Stimulated activated naive CD8-positive, alpha-beta T cell treated with anti-CD3 and anti-CD28 coated beads, Interleukin-15, Interleukin-2, amounts not matched to agents 100 U/mL and 50 U/mL, for 24 hours (primary cell): Measurements from ENCODE around the gene NDUFS8.

Experiments used
- ATAC-seq: fragments of 150-1000 bp; cut with Tn5 transposase; one replicate; pipeline ENCODE4 v1.10.0; 2021
- DNase-seq: peaks from one replicate; pipeline ENCODE4 v3.0.0; 2021

Gene NDUFS8

DNA sequence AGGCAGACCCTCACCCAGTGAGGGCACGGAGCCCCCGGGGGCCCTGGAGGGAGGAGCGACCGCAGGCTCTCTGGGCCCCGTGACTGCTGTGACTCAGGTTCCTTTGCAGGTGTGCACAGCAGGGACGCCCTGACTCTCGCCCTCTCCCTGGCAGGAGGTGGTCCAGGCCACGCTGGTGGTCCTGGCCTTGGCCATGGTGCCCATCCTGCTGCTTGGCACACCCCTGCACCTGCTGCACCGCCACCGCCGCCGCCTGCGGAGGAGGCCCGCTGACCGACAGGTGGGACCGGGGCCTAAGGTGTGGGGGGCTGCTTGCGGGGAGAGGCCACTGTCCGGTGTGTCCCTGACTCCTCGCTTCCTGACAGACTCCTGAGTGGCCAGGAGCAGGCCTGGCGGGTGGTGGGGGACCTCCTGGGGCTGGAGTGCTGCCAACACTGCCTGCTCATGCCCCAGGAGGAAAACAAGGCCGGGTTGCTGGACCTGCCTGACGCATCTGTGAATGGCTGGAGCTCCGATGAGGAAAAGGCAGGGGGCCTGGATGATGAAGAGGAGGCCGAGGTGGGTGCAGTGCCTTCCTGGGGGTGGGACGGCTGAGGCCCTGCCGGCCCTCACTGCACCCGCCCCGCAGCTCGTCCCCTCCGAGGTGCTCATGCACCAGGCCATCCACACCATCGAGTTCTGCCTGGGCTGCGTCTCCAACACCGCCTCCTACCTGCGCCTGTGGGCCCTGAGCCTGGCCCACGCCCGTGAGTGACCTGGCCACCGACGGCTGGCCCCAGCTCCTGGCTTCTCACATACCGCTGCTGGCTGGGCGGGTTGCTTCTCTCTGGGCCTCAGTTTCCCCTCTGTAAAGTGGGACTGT is 19.3 kb downstream of the NDUFS8 start:
- no peak for DNase-seq
- no peak for ATAC-seq

DNA sequence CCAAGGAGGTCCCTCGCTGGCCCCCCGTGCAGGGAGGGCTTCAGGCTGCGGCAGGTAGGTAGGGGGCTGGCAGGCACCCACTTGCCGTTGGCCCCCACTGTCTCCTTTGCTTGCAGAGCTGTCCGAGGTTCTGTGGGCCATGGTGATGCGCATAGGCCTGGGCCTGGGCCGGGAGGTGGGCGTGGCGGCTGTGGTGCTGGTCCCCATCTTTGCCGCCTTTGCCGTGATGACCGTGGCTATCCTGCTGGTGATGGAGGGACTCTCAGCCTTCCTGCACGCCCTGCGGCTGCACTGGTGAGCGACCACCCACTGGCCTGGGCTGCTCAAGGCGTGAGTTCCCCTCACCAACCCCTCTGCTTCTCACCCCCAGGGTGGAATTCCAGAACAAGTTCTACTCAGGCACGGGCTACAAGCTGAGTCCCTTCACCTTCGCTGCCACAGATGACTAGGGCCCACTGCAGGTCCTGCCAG is 19.9 kb downstream of the NDUFS8 start:
- DNase-seq (no peak), ATAC-seq (no peak)

DNA sequence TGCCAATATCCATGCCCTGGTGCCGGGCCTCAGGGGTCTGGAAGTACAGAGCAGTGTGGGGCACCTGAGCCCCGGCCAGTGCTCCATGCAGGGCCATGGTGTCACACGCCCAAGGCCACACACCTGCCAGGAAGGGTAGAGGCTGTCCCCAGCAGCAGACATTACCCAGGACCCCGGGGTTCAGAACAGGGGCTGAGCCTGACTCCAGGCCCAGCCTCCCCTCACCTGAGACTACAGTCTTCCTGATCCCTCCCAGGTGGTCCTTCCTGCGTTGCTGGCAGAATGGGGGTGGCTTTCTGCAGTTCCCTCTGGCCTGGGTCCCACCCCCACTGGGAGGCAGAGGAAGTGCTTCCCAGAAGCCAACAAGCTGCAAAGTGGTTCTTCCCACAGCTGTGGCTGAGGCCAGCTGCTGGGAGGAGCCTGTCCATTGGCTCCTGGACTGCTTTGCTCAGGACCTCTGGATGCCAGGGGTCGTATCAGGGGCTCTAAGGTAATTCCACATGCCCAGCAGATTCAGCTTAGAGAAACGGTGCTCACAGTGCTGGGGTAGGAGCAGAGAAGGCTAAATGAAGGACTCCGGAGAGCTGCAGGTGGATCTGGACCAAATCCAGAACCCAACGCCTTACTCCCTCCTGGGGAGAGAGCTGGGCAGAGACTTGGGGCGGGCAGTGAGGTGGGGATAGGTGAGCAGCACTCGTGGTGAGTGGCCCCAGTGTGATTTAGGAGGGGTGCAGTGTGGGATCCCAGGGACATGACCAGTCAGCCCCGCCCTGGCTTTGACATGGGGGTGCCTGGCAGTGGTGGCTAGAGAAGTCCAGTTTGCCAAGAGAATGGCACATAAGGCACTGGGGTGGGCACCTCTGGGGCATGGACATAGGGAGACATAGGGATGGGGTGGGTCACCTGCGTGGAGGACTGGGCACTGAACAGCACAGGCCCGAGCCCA is 21.0 kb downstream of the NDUFS8 start:
- no peak for ATAC-seq
- DNase-seq = no peak

DNA sequence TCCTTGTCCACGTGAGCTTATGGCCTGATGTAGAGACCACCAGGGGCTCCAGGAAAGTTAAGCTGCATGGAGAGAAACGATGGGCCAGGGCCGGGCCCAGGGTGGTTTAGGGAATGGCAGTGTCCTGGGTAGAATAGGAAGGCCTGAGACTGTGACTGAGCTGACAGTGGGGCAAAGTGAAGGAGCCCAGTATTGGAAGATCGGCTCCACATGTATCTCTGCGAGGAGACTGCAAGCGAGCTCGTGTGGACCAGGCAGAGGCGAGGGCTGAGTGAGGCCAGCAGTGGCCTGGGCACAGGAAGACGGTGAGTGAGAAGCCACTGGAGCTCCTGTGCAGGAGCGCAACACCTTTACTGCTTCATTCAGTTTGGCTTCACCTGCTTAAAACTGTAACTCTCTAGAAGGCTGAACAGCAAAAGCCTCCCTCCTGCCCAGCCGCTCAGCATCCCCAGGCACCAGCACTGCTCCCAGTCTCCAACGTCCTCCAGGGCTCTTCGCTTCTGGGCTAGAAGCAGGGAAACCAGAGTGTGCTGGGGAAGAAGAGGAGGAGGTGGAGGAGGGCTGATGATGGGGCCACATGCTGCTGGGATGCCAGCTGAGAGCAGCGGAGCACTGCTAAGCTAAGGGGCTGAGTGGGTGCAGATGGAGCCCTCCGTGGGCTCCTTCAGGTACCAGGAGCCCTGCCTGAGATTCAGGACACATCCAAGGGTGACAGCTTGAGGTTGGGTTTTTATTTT is 21.8 kb downstream of the NDUFS8 start:
- DNase-seq (no peak), ATAC-seq (no peak)

DNA sequence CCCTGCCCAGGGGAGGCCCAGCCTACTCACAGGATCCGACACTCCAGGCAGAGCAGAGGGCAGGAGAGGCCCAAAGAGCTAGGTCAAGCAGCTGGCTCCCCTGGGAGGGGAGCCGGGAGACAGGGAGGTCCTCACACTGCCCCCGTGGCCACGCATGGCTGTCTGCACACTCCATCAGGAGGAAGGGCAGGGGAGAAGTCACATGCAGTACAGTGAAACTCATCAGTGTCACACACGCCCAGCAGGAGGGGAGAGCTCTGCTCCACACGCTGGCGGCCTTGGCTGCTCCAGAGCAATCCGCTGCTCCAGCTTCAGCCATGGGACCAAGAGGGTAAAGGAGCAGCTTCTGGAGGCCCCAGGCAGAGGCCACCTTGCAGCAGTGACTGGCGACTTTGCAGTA is 22.6 kb downstream of the NDUFS8 start:
- no peak for ATAC-seq
- no peak for DNase-seq

DNA sequence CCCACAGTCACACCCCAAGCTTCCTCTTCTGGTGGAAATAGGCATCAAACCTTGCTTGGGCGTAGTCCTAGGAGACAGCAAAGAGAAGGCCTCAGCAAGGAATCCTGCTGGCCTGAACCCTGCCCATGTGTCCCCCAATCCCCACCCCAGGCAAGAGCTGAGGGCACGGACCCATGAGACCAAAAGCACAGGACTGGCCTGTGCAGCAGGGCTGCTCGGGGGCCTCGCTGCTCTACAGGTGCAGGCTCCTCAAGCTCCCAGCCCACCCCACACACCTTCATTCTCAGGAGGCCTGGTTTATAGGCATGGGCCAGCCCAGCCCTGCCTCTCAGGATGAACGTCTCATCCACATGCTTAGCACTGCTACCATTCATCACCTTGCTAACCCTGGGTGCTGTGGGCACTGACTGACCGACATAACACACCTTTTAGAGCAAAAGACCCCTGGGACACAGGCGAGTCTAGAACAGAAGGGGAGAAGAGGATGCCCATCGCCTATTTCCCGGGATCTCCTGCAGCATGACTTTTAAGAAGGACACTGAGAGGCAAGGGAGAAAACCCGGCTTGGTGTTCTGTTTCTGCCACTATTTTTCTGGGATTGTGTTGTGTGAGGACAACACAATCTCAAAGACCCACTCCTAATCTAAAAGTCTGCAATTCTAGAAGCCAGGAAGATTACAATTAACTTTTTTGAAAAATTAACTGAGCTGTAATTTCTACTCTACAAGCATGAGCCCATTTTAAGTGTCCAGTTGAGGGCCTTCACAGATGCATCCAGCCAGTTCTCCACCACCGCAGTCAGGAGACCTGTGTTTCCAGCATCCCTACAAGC is 23.7 kb downstream of the NDUFS8 start:
- ATAC-seq (no peak), DNase-seq (no peak)

- no peak for ATAC-seq
These were observed 26.1 kb downstream of the NDUFS8 start for GRCh38 chr11:68056317-68057285.

GRCh38 chr11:68057807-68058206 is 27.3 kb downstream of the NDUFS8 start:
- no peak for ATAC-seq

More at GRCh38 chr11:68056317-68057285, 26.1 kb downstream of the NDUFS8 start:
- DNase-seq = no peak

DNA sequence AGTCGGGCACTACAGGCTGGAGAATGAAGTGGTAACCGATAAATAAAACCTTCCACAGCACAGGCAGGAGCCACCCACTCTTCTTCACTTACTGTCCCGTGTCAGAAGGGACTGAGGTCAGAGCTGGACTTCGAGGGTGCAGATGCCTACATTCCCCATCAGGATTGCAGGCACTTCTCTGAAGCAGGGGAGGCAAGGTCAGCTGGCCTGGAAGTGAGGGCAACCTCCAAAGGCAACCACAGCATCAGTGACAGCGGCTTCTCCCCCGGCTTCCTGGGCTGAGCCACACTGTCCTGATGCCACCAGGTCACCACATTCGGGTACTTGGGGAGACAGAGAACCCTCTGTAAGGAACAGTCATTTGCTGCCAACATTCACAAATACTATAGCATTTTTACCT is 31.0 kb downstream of the NDUFS8 start:
- ATAC-seq (no peak), DNase-seq (no peak)

More at GRCh38 chr11:68057807-68058206, 27.3 kb downstream of the NDUFS8 start:
- no peak for DNase-seq

- no peak for DNase-seq
- ATAC-seq = no peak
These were observed 34.4 kb downstream of the NDUFS8 start for GRCh38 chr11:68064926-68065325.

GRCh38 chr11:68065841-68066240 is 35.4 kb downstream of the NDUFS8 start:
- ATAC-seq = no peak

GRCh38 chr11:68066742-68067141 is 36.3 kb downstream of the NDUFS8 start:
- no peak for ATAC-seq
- DNase-seq = no peak

More at GRCh38 chr11:68065841-68066240, 35.4 kb downstream of the NDUFS8 start:
- no peak for DNase-seq

DNA sequence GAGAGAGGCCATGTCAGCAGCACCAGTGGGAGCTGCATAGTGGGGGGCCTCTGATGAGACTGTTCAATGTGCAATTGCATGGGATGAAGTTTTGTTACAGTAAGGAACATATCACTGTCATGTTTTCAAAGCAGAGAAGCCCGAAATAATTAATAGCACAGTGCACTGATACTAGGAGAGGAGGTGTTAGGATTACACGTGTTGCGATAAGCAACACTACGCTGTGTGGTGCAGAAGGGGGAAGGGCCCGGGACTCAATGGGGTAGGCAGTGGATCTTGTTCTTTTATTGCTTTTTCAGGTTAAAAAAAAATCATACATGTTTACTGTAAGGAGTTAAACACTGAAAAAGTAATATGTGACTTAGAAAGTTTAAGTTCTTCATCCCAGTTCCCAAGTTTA is 37.5 kb downstream of the NDUFS8 start:
- ATAC-seq (no peak), DNase-seq (no peak)

- no peak for ATAC-seq
- no peak for DNase-seq
These were observed 41.0 kb downstream of the NDUFS8 start for GRCh38 chr11:68071281-68072048.

DNA sequence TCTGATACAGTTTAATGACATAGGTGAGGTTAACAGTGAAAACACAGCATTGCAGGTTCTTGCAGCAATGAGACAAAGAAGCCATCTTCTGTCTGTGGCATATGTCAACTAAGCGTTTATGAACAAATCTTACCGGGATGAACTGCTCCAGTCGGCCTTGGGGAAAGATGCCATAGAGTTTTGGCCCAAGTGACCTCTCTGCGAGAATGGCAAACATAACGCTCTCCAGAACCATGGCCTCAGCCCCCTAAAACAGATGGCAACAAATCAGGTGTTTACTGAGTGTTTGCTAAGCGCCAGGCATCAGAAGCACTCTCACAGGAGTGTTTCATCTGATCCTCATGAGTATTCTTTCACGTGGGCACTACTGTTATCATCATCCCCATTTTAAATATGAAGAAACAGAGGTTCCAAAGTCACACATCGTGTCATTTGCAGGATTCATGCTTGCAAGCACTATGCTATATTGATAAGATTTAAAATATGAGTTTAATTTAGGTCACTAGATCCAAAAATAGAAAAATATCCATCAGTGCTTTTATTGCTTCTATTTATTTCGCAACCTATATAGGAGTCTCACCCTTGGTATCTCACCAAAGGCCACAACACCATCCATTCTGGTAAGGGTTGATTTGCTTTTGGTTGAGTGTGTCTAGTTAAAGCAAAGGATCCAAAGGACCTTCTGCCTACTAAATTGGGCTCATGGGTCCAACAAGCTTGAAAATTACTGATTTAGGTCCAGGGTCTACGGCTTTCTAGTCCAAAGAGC is 44.3 kb downstream of the NDUFS8 start:
- no peak for ATAC-seq
- no peak for DNase-seq

DNA sequence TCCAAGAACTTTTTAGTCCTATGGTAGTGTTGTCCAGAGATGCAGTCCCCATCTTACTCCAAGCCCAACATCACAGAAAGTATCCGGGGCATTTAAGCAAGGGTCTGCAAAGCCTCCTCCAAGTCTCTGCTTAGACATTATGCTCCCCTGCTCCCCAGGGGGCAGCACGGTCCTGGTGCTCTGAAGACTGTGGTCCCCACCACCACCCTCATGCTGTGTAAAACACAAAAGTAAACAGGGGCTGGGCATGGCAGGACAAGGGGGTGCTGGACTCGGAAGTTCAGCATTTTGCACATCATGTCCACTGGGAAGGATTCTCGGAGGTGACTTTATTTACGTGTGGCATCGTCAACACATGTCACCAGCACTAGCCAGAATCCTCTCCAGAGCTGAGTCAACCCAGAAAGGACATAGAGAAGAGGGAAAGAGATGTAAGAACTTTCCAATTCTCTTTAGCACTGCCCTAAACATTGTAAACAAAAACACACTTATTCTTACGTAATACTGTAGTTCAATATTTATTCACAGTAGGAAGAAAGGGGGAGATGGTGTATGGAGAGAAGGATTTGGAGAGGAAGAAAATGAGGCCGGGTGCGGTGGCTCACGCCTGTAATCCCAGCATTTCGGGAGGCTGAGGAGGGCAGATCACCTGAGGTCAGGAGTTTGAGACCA is 46.0 kb downstream of the NDUFS8 start:
- DNase-seq (no peak), ATAC-seq (no peak)

DNA sequence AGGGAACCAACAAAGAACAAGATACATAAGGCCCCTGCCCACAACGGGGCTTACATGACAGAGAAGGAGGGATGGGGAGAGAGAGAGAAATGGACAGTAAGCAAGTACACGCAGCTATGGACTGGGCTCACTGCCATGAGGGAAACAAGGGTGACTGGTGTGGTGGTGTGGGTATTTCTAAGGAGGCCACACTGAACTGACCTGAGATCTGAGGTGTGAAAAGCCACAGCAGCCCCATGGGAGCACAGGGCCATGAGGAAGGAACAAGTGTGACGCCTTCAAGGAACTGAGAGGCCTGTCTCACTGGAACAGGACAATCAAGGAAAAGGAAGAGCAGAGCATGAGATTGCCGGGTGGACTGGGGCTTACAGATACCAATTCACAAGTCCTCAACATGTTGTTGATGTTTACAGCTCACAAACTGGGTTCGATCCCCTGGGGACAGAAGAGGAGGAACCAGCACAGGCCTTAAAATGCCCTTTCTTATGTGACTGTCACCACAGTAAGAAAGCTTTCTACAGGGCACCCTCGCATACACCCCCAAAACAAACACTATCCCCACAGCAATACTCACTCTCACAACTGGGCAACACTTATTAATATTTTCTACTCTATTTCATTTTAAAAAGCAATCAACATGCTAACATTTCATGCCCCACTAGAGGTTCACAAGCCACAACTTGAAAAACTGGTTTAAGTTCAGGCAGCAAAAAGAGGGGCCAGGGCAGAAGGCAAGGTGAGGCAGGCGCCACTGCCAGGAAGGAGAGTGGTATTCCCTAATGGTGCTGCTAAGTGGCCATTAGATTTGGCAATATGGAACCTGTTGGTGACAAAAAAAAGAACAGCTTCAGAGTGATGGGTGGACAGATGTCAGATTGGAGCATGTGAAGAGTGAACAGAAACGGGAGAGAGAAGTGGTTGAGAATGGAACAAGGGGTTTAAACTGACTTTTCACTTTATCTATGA is 47.4 kb downstream of the NDUFS8 start:
- no peak for DNase-seq
- ATAC-seq = no peak
